SJSA1 (cell line): ENCODE measurements around the gene NUDT2. TPM values are rescaled to one million over a fixed set of nuclear protein-coding genes. Genes with fewer than 3 reads are reported as not detected.

Experiments used
- DNase-seq, 2 experiments: peaks; one replicate each; pipeline ENCODE4 v3.0.0-alpha.2; 2015 to 2020; ENCODE audit warnings: low spot score in 2 of 2, low read depth in 1 of 2
- H3K27ac ChIP-seq: fragments of 250-450 bp; sonication (Bioruptor Pico); 2 replicates; pipeline ENCODE4 v1.5.1; 2020; ENCODE audit warnings: mild to moderate bottlenecking, moderate library complexity
- H3K27me3 ChIP-seq: fragments of 250-450 bp; sonication (Bioruptor Pico); replicated peaks from 2 replicates; pipeline ENCODE4 v1.5.1; 2020; ENCODE audit warnings: mild to moderate bottlenecking, moderate library complexity
- H3K36me3 ChIP-seq: fragments of 250-450 bp; sonication (Bioruptor Pico); 2 replicates; pipeline ENCODE4 v1.5.1; 2020; ENCODE audit warnings: mild to moderate bottlenecking
- H3K4me1 ChIP-seq: fragments of 250-450 bp; sonication (Bioruptor Pico); replicated peaks from 2 replicates; pipeline ENCODE4 v1.6.1; 2021; ENCODE audit warnings: mild to moderate bottlenecking
- H3K4me3 ChIP-seq: fragments of 250-450 bp; sonication (Bioruptor Pico); 2 replicates; pipeline ENCODE4 v1.5.1; 2020; ENCODE audit warnings: mild to moderate bottlenecking
- H3K9me3 ChIP-seq: fragments of 250-450 bp; sonication (Bioruptor Pico); replicated peaks from 2 replicates; pipeline ENCODE4 v1.5.1; 2020; ENCODE audit warnings: mild to moderate bottlenecking
- total RNA-seq: library from RNA; depleted of rRNA; stranded (reverse); fragments of >200 nt; shearing (Covaris generic); gene quantifications from 2 replicates; pipeline ENCODE4 v1.2.3, GENCODE V29; 2014

Gene NUDT2
- total RNA-seq, 1 experiment from 2014 or later, result 27.0 TPM

DNA sequence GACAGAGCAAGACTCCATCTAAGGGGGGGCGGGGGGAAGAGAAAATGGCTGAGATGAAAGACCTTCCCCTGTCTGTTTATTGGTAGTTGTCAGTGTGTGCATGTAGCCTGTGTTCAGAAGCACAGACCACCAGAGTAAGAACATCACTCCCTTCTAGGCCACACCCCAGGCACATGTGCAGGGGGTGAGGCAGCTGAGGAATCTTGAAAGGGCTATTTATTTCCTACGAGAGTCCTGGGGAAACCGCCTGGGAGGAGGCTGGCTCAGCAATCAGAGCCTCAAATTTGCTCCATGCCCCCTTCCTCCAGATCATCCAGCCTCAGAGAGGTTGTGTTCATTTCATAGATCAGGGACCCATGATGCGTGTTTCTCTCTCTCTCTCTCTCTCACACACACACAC, 40.3 kb downstream of the NUDT2 start:
- Histone ChIP-seq H3K9me3 (no peaks in the 10 kb centered on the region), H3K27ac (no peak overlapping the region), H3K36me3 (no peaks in the 10 kb centered on the region), H3K27me3 (no peaks in the 10 kb centered on the region), H3K4me3 (no peak overlapping the region), H3K4me1 (no peaks in the 10 kb centered on the region)
- DNase-seq, result no peak

DNA sequence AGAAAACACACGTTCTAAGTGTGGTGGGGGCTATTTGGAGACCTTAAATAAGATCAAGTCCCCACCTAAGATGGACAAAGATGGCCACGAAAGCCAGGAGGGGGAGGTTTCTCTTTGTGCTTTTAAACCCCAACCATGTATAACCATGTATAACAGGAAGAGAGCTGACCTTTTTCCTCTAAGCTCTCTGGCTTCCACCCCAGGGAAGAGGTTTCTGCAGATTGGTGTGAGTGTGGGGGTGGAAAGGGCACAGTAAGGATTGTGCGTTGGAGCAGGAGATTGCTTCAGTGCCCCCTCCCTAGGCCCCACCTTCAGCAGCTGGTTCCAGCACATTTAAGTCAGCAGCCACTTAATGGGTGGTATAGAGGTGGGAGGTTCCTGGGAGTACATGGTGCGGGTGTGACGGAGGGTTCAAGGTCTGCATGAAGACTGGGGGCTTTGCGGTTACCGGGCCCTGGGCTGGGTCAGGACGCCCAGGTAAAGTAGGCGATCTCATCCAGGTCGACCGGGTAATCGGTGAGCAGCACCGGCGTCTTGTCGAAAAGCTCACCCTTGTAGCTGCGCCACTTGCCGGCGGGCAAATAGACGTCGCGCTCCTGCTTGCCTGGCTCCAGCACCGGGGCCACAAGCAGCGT, 41.1 kb downstream of the NUDT2 start:
- Histone ChIP-seq H3K4me1 (no peaks in the 10 kb centered on the region), H3K27ac (no peak overlapping the region), H3K27me3 (no peaks in the 10 kb centered on the region), H3K36me3 (no peaks in the 10 kb centered on the region), H3K9me3 (no peaks in the 10 kb centered on the region), H3K4me3 (no peak overlapping the region)
- no peak for DNase-seq

DNA sequence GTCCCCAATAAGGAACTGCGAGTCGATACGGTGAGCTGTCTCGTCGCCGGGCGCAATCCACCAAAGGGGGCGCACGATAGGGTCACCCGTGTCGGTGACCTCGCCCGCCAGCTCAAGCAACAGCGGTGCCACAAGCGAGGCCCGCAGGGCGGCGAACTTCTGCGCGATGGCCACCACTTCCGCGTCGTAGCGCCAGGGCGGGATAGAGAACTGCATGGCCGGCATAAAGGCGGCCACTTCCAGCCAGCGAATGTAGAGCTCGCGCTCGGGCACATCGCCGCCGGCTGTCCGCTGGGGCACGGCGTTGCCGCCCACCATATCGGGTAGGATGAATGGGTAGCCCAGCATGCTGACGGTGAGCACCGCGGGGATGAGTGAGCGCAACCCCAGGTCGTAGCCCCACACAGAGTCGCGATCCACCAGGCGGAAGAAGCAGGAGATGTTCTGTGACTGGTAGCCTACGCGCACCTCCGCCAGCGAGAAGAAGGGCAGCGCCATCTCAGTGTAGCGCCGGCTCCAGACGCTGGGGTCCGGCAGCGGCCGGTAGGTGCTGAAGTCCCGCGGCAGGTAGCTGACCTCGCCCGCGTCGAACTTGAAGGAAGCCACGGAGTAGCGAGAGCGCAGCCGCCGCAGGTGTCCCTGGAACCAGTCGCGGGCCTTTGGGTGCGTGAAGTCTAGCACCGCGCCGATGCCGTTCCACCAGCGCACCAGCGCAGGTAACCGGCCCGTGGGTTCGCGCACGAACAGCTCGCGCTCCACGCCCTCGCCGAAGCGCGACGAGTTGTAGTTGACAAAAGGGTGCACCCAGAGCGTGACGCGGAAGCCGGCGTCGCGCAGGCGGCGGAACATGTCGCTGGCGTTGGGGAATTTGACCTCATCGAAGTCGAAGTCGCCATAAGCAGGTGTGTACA, 41.9 kb downstream of the NUDT2 start:
- DNase-seq, result no peak
- Histone ChIP-seq H3K27ac (no peak overlapping the region), H3K36me3 (no peaks in the 10 kb centered on the region), H3K4me3 (no peak overlapping the region), H3K4me1 (0 out of 2 replicates have a peak, but pooled peaks cover 3% of the 10 kb centered on the region), H3K9me3 (no peaks in the 10 kb centered on the region), H3K27me3 (no peaks in the 10 kb centered on the region)

DNA sequence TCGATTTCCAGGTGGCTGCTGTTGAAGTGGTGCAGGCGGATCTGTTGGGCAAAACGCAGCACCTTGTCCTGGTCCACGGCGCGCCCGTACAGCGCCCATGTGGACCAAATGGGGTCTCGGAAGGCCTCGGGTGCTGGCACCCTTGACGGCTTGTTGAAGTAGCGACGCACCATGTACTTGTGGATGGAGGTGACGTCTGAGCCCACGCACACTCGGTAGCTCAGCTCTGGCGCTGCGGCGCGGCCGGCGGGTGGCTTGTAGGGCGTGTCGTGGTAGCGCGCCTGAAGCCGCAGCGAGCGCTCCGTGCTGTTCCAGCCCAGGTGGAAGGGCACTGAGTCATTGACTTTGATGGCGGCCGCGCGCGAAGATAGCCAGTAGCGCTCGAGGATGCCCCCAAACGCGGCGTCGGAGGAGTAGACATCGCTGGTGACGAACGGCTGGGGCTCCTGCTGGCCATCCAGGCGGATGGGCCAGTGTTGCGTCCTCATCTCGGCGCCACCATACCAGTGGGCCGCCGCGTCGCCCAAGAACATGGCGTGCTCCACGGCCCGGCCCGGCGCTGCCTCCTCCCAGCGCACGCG, 42.6 kb downstream of the NUDT2 start:
- Histone ChIP-seq H3K4me1 (0 out of 2 replicates have a peak, but pooled peaks cover 5% of the 10 kb centered on the region), H3K36me3 (no peaks in the 10 kb centered on the region), H3K9me3 (no peaks in the 10 kb centered on the region), H3K4me3 (no peak overlapping the region), H3K27me3 (no peaks in the 10 kb centered on the region), H3K27ac (no peak overlapping the region)
- DNase-seq, result no peak

DNA sequence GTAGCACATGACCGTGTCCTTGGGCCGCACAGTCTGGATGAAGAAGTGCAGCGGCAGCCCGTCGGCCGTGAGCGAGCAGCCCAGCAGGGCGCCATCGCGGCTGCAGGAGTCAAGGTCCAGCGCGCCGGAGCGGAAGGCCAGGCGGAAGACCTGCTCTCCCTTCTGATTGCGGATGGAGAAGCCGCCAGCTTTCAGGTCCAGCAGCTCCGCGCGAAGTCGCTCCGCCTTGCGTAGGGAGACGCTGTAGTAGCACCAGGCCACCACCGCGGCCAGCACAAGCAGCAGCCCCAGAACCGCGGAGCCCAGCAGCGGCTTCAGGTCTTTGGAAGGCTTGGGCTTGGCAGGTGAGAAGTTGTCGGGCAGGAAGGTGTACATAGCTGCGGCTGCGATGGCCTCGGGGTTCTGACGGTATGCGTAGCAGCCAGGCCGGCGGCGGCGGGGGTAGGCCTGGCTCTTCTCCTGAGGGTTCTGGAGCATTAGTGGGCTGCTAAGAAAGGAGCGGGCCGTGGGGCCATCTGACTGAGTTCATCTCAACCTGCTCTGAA, 43.2 kb downstream of the NUDT2 start:
- Histone ChIP-seq H3K9me3 (no peaks in the 10 kb centered on the region), H3K27ac (no peak overlapping the region), H3K4me1 (0 out of 2 replicates have a peak, but pooled peaks cover 5% of the 10 kb centered on the region), H3K36me3 (no peaks in the 10 kb centered on the region), H3K4me3 (no peak overlapping the region), H3K27me3 (no peaks in the 10 kb centered on the region)
- no peak for DNase-seq

DNA sequence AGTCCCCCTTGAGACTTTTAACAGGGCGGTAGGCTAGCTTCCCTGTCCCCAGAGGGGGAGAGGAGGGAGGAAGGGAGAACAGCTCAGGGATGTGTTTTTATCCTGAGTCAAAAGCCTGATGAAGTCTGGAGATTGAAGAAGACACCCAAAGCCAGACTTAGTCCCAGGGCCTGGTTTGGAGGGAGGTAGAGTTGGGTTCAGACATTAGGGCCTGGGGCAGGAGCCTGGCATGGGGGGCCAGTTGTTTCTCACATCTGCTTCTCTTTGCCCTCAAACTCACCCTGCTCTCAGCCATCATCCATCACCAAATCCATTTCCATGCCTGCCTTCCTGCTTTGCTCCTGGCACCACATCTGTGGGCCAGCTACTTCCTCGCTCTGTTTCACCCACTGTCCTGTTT, 44.4 kb downstream of the NUDT2 start:
- Histone ChIP-seq H3K36me3 (no peaks in the 10 kb centered on the region), H3K27me3 (no peaks in the 10 kb centered on the region), H3K27ac (no peak overlapping the region), H3K9me3 (no peaks in the 10 kb centered on the region), H3K4me3 (no peak overlapping the region), H3K4me1 (0 out of 2 replicates have a peak, but pooled peaks cover 5% of the 10 kb centered on the region)
- no peak for DNase-seq

DNA sequence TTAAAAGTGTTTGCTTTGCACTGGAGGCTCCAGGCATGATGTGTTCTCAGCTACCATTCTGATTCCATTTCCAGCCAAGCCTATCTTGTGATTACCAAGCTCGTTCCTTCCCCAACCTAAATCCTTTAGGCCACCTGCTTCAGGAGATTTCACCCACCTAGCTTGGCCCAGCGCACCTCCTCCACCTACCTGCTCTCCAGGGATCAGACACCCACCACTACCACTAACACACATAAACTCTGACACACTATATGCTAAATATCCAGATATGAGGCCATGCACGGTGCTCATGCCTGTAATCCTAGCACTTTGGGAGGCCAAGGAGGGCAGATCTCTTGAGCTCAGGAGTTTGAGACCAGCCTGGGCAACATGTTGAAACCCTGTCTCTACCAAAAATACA, 45.0 kb downstream of the NUDT2 start:
- no peak for DNase-seq
- Histone ChIP-seq H3K36me3 (no peaks in the 10 kb centered on the region), H3K9me3 (no peaks in the 10 kb centered on the region), H3K27ac (no peak overlapping the region), H3K4me1 (0 out of 2 replicates have a peak, but pooled peaks cover 5% of the 10 kb centered on the region), H3K4me3 (no peak overlapping the region), H3K27me3 (no peaks in the 10 kb centered on the region)

DNA sequence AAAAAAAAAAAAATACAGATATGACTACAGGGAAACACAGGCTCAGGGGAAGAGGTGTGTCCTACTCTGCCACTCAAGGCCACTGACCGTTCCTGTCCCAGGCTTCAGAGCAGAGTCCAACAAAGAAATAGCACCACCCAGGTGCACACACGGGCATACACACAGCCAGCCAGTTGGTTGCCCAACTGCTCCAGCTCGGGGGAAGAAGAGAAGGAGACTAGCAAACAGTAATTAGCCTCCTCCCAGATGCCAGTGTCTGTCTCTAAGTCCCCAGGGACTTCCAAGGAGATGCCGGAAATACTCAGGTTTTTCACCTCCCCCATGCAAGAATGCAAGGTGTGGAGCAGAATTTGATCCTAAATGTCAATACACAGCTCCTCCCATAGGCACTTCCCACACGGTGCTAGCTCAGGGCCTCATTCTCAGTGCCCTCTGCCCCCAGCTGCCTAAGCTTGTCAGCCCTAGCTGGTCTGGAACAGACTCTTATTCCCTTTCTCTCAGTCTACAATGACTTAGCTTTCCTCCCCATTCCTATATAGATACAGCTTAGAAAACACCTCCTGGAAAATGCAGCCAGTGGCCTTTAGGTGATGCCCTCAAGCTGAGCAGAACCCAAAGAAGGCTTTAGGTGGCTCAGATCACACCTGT, 45.7 kb downstream of the NUDT2 start:
- H3K9me3 ChIP-seq, result no peaks in the 10 kb centered on the region
- H3K4me3 ChIP-seq, result no peak overlapping the region
- no peaks in the 10 kb centered on the region for H3K36me3 ChIP-seq
- H3K4me1 ChIP-seq, result 0 out of 2 replicates have a peak, but pooled peaks cover 5% of the 10 kb centered on the region
- DNase-seq, result no peak
- H3K27ac ChIP-seq, result no peak overlapping the region
- H3K27me3 ChIP-seq, result no peaks in the 10 kb centered on the region

DNA sequence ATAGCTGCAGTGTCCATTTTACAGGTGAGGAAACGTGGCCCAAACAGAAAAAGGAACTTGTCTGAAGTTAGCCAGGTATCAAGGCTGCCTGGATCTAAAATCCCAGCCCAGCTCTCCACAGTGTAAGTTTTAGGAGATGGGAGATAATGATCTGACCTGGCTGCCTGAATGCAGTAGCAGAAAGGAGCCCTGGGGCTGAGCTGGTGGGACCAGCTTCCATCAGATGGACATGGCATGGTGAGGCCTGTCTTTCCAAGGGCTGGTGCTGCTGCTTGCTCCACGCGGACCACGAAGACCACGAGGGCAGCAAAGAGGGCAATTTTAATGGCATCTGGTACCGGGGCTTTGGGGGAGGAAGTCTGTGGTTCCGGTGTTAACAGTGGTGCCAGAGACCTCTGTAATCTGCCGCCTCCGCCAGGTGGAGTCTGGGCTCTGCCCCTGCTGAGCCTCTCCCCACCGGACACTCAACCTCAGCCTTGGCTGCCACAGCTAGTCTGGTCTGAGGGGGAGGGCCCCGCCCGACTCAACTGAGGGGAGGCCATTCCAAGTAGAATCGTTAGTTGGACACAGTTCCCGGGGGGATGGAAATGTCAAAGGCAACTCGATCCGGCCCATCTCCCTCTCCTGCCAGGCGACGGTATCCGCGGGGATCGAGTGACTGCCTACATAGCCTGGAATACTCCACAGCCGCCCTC, 46.7 kb downstream of the NUDT2 start:
- DNase-seq, result peak in 1 of 2 experiments; percentile 7

DNA sequence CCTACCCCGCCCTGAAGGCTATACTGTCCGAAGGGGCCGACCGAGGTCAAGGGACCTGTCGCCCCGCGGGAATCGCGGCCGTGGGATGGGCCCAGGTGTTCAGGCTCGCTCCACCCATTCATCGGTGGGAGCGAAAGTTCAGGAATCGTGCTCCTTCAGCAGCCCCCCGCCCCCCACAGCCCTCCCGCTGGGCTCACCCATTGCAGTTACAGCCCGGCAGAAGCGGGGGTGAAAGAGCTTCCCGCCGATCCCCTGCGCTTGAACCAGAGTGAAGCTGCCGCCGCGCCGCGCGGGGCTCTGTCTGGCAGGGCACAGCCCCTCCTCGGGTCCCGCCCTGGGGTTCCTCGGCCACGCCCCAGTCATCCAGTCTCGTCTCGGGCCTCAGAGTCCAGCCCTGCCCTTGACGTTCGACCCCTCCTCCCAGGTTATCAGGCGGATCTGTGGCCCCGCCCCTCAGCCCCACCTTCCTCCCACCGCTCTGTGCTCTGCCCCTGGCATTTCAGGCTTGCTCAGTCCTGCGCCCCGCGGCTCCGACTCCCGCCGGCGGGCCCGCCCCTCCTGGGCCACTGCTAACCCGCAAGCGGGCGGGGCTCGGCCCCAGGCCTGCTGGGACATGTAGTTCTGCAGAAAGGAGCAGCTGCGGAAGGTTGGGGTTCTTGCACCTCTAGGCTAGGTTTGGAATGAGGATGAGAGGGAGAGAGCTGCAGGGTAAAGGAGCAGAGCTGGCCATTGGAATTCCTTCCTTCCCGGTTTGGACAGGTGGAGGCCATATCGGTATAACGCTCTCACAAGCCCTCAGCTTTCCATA, 47.4 kb downstream of the NUDT2 start, which contains the start of gene MYORG:
MYORG (minus strand) TSS at position 303 of the 808 bp plus-strand sequence. CDS start 3,955 bp downstream, outside the sequence.
- DNase-seq, result peak; percentile 80 to 91
- H3K4me3 ChIP-seq, result peak within 1 kb of the TSS; percentile 49
- 0 out of 2 replicates have a peak, but pooled peaks cover 7% of the 10 kb centered on the region for H3K4me1 ChIP-seq
- no peaks in the 10 kb centered on the region for H3K9me3 ChIP-seq
- no peak within 1 kb of the TSS for H3K27ac ChIP-seq
- no peaks in the 10 kb centered on the region for H3K36me3 ChIP-seq
- no peaks in the 10 kb centered on the region for H3K27me3 ChIP-seq

More for the DNA sequence above, 46.7 kb downstream of the NUDT2 start:
- H3K27ac ChIP-seq, result no peak overlapping the region
- H3K36me3 ChIP-seq, result no peaks in the 10 kb centered on the region
- no peaks in the 10 kb centered on the region for H3K9me3 ChIP-seq
- H3K4me1 ChIP-seq, result 0 out of 2 replicates have a peak, but pooled peaks cover 7% of the 10 kb centered on the region
- H3K27me3 ChIP-seq, result no peaks in the 10 kb centered on the region
- peak overlapping the region; percentile 49 for H3K4me3 ChIP-seq

DNA sequence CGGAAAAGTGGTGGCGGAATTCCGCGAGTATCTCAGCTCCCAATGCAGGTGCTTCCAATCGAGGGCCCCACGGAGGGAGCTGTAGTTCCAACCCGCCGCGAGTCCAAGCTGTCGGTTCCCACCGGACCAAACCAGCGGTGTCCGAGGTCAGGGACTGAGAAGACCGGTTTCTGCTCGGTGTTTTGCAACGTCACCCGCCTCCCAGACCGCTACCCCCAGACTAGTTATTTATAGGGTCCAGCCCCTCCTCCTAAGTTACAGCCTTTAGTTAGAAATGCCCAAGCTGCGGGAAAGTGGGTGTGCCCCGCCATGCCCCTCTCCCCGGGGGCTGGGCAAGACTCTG, 48.0 kb downstream of the NUDT2 start:
- no peaks in the 10 kb centered on the region for H3K27me3 ChIP-seq
- peak overlapping the region; percentile 49 for H3K4me3 ChIP-seq
- H3K27ac ChIP-seq, result no peak overlapping the region
- no peak for DNase-seq
- no peaks in the 10 kb centered on the region for H3K36me3 ChIP-seq
- no peaks in the 10 kb centered on the region for H3K9me3 ChIP-seq
- 0 out of 2 replicates have a peak, but pooled peaks cover 7% of the 10 kb centered on the region for H3K4me1 ChIP-seq

DNA sequence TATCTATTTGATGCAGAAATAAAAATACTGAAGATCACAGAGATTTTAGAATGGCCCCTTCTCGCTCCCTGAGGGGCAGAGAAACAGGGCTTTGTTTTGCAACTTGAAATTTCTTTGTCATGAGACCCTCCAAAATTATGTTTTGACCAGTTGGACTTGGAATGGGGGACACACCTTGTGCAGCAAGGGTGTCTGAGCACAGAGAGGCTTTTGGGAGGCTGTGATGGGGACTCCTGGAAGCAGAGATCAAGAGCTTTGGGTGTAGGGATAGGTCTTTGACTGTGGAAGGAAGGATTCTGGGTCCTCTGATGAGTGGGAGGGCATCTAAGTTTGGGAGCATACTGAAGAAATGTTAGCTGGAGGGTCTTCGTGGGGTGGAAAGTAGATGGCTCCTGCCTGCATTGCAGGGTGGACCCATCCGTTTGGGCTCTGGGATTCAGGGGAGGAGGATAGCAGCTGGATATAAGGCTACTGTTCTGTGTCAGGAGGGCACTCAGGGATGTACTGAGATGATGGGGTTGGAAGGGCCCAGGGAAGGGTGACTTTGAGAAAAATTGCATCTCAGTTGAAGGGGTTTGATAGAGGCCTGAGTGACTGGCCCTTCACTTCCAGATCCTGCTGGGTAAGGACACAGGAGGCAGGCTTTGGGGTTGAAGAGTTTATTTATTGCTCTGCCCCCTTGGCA, 49.1 kb downstream of the NUDT2 start:
- no peak overlapping the region for H3K27ac ChIP-seq
- H3K36me3 ChIP-seq, result no peaks in the 10 kb centered on the region
- no peak overlapping the region for H3K4me3 ChIP-seq
- 0 out of 2 replicates have a peak, but pooled peaks cover 7% of the 10 kb centered on the region for H3K4me1 ChIP-seq
- H3K9me3 ChIP-seq, result no peaks in the 10 kb centered on the region
- no peak for DNase-seq
- H3K27me3 ChIP-seq, result no peaks in the 10 kb centered on the region
